ENCODE results near the gene PDE7B.
"Not testable (repeated sequence)": the region's sequence is repeated elsewhere in the genome, so short reads cannot be mapped to it uniquely, and the experiment has no call there.

Gene PDE7B

DNA sequence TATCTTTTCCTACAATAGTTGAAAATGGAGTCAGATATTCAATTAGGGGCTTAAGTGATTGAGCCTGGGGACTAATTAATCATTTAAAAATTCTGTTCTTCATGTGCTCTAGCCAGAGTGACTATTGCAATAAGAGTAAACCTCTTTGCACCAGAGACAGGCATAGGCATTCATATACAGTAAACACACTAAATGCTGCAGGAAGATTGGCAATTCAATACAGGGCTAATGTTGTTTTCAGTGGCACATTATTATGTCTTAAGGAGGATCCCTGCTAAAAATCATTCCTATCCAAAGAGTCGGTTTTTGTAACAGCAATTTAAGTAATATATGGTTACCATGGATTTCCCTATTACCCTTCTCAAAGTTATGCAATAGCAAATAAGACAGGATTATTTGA, 1.2 kb downstream of the PDE7B start:
- no peak for DNase-seq

DNA sequence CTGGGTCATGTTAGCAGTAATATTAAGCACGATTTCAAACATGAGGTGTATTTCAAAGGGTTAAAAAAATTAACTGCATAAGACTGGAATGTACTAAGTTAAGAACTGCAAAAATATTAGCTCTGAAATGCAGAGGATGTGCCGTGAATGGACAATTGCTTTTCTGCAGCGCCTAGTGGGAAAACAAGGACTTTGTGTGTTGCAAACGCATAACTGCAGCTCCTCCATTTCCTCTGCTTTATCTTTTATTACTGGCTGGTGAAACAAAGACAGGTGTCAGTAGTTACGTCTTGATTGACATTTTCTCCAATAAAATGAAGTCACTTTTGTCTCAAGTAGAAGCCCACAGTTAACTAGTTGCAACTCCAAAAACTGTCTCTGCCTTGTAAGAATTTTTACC, 1.7 kb downstream of the PDE7B start:
- no peak for DNase-seq

DNA sequence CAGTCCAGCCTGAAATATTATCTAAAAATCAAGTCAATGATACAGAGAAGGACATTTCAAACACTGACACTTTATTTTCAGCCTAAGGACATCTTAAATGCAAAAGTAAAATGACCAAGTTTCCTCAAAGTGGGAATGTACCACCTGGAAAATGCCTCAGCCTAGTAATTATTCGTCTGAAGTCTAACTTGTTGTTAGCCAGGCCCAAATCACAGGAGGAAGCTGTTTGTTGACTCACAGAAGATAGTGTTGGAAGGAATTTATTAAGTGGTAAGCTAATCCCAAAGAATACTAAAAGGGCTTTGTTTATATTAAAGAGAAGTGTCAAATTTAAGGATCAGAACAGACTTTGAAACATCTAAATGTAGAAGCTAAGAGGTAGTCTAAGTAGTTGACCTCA, 2.5 kb downstream of the PDE7B start:
- DNase-seq = no peak

DNA sequence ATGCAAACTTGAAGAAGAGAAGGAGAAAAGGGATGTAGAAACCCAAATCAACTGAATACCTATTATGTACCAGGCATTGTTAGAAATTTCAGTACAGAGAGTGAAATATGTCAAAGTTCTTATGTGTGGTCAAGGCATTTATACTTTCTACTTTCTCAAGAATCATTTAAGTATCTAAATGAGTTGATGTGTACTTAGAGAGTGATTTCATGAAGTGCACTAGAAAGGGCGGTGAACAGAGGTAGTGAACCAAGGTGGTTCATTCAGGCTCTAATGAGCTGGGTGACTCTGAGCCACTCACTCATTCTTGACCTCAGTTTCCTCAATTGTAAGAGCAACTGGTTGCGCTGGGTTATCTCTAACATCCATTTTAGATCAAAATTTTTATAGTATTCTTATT, 3.3 kb downstream of the PDE7B start:
- no peak for DNase-seq

DNA sequence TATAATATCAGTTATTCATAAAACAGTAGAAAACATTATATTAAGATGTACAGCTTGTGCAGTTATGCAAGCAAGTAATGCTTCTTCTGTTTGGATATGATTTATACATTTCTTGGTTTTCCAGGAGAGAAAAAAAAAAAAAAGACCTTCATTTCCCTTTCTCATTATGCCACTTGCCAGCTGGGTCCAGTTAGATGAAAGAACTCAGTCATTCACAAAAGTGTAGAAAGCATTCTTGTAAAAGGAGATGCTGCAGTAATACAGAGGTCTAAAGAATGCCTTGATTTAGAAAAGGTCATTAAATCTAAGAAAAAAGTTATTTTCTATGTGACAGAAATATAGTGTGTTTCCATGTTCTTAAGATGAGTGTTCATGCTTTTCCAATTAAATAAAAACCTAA, 7.4 kb downstream of the PDE7B start:
- DNase-seq = no peak

DNA sequence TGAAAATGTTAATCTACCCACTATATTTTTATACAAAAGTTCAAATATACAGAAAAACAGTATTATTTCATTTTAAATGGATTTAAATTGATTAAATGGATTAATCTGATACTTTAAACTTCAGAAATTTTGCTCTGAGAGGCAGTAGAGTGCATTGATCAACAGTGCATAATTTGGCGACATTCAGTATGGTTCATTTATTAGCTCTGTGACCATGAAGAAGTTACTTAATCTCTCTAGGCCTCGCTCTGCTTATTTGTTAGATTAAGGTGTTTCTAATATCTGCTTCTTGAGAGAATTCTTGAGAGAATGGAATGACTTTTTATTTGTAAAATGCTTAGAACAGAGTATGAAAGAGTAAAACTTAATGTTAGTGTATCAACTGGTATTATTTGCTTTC, 8.9 kb downstream of the PDE7B start:
- DNase-seq = no peak

DNA sequence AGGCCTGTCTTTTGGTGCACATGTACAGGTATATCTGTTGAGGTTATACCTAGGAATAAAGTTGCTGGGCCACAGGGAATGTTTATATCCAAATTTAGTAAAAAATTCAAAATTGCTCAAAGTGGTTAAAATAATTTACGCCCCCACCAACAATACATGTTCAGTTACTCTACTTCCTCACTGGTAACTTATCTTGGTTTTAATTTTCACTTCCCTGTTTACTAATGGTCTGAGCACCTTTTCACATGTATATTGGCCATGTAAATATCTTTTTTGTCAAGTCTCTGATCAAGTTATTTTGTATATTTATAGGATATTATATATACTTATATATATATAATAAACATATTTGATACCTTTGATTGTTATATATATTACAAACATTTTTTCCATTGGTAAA, 9.7 kb downstream of the PDE7B start:
- no peak for DNase-seq

DNA sequence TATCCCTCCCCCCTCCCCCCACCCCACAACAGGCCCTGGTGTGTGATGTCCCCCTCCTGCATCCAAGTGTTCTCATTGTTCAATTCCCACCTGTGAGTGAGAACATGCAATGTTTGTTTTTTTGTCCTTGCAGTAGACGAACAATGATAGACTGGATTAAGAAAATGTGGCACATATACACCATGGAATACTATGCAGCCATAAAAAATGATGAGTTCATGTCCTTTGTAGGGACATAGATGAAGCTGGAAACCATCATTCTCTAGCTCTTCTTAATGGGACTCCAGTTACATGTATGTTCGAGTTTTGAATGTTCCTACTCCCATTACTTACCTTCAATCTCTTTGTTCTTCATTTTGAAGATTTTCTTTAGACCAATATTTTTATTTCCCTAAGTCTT, 13.4 kb downstream of the PDE7B start:
- DNase-seq = not testable (repeated sequence)

DNA sequence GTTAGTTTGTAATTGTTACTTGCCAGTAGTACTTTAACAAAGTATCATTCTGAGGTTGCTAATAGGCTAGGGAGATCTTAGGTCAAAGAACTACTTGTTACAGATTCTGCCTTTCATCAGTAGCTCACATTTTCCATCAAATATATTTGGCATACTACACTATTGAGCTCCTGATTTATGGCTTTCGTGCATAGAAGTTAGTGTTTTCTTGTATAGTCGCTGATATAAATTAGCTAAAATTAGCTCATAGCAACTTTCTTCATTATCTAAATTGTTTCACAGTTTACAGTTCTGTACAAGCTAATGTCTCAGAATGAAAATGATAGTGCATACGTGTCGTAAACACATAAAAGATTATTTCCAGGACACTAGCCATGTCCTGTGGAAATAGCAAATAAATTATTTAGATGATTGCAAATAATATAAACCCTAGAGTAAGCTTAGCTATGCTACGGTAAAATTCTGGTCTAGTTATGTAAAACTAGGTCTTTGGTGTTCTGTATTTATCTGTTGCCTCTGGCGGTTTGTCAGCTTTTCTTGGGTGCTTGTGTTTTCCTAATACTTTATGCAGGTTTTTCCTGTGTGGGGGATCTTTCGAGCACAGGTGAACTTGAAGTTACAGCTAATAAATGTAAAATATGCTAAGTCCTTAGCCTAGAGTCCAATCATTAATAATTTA, 15.1 kb downstream of the PDE7B start:
- DNase-seq = no peak

DNA sequence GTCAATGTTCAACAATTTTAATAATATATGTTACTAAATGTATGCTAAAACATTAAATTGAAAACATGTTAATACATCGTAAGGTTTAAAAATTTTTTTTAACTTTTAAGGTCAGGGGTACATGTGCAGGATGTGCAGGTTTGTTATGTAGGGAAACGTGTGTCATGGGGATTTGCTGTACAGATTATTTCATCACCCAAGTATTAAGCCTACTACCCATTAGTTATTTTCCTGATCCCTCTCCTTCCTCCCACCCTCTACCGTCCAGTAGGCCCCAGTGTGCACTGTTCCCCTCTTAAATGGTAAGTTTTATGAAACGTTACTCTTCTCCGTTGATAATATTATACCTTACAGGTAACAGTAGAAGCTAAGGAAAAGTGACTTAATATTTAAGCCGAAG, 15.8 kb downstream of the PDE7B start:
- no peak for DNase-seq

DNA sequence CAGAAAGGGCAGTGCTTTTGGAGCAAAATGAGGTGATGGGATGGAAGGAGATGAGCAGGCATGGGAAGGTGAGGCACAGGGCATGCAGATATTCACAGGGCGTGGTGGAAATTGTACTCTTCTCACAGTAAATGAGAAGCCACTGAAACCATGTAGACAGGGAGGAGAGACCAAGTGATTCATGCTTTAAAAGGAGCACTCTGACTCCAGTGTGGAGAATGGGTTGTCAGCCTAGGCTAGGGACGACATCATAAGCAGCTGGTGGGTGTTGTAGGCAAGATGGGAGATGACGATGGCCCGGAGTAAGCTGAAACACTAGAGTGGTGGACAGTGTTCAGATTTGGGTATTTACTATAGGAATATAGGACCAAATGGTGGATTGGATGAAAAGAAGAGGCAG, 18.4 kb downstream of the PDE7B start:
- no peak for DNase-seq

DNA sequence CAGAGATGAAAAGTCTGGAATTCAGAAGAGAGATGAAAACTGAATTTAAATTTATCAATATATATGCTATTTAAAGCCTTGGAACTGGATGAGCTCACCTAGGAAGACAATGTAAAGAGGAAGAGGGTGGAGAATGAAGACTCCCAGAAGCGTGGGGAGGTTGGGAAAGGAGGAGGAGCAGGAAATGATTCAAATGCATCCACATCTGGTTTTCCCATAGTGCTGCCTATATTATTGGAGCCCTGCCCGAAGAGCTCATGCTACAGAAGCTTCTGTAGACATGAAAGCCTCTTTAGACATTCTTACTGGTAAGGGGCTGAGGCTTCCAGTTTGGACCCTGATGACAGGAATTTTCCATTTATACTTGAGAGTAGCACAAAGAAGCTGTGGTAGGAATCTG, 19.2 kb downstream of the PDE7B start:
- DNase-seq = no peak

DNA sequence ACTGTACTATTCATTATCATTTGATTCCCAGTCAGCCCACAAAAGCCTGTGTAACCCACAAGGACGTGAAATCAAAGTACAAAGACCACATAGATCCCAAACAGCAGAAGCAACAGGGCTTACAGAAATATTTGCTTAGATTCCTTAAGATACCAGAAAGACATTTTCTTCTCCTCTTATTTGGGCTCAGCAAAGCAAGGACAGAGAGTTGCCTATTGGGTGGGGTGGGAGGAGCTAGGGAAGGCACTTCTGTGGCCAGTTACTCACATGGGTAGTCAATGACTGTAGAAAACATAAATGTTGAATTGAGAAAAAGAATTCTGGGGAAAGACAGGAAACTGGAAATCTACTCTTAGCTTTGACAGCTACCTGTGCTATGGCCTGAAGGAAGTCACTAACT, 19.8 kb downstream of the PDE7B start:
- DNase-seq = no peak

DNA sequence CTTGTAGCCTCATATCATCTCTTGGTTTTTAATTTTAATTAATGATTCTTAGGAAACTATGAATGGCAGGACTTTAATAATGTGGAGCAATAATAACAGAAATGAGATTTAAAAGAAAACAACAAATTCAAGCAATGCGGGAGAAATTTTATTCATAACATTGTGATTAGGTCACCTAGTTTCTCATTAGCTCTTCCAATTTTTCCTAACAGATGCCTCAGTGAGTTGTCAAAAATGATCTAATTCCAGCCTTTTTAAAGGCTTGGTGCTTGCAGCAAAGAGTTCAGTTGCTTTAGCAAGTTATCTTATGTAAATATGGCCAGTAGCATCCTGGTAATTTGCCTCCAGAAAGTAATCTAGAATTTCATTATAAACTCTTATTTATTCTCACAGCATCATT, 20.4 kb downstream of the PDE7B start:
- no peak for DNase-seq

DNA sequence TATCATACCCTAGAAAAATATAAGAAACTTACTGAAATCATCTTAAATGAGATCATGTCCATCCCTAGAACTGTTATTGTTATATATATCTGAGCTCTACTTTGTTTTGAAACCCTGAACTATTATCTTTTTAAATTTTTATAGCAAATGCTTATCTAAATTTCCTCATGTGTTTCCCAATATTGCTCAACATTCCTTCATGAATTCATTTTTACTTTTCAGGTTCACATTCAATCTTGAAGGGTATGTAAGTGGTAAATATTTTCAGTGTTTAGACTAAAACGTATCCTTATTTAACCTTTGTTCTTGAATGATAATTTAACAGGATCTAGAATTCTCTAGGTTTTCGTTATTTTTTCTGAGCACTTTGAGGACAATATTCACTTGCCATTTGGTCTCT, 23.9 kb downstream of the PDE7B start:
- no peak for DNase-seq

DNA sequence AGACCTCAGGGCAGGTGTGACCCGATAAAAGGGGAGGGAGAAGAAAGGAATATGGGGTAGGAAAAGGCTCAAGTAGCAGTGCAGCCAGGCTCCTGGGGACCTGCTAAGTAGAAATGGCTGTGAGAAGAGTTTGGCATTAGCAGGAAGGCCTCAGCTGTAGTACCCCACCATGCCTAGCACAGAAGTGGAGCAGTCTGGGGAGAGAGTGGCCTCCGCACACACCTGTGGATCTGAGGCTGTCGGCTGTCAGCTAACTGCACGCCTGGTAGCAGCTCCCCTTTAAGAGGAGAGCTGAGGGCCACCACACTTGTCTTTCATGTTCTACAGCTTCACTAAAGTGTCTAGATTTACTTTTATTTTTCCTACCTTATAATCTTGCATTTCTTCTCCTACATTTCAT, 24.6 kb downstream of the PDE7B start:
- DNase-seq = no peak

DNA sequence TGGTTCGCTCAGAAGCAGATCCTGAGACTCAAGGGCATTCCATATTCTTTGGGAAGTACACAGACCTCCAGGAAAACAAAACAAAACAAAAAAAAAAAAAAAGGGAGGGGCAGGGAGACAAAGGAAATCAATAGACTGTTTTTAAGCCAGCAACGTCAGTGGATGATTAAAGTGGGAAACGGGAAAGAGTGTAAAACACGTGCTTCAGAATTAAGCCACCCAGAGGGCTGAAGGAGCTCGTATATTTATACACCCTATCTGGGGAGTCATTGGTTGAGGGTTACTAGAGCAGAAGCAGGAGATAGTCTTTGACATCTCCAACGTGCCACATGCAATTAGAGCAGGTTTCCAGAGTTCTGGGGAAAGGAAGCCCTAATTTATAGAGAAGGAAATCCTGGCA, 26.2 kb downstream of the PDE7B start:
- DNase-seq = no peak

DNA sequence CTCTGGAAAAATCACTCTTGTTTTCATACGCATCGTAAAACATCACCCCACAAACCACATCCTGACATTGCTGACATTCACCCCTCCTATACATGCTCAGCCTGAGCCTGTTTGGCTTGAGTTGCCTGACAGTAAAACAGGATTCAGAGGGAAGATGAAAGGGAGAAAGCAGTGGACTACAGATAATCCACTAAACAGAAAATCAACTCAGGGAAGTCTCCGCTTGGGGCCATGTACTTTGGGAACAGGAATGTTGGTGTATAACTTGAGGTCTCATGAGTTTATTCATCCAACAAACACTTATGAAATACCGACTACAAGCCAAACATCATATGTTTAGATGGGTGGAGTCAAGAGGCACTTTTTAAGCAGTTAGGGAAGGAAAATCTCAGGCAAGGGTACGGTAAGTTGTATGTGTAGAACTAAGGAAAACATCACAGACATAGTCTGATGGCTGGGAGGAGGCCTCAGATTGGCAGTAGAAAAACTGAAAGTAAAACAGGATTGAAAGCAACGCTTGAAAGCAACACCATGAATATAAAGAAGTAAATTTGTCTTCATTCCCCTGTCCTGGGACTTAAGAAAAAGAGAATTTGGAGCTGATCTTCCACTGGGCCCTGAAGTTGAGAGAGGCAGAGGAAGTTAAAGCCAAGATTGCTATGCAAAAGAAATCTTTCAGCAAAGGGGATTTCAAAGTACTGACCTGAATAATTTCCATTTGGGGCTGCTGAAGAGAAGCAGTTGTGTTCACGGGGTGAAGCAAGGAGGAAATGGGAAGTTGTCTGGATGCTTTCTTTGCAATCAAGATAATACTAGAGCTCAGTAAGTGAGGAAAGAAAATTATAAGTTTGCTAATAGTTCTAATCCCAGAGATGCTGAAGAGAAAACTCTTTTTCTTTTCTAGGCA, 28.8 kb downstream of the PDE7B start:
- DNase-seq = no peak

DNA sequence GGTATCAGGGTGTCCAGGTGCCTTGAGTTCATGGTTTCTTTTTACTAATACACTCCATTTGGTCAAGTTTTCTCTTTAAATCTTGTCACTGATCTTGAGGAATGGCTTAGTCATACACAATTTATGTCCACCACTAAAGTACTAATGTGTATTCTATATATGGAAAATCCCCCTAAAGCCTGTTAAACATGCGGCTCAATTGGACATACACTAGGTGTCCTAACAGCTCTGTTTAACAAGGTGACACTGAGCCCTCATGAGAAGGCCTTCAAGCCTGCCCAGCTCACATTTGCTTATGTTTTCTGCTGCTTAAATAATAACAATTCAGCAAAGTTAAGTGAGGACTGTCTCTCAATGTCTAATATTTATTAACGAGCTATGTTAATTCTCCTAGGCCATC, 31.5 kb downstream of the PDE7B start:
- DNase-seq = no peak

DNA sequence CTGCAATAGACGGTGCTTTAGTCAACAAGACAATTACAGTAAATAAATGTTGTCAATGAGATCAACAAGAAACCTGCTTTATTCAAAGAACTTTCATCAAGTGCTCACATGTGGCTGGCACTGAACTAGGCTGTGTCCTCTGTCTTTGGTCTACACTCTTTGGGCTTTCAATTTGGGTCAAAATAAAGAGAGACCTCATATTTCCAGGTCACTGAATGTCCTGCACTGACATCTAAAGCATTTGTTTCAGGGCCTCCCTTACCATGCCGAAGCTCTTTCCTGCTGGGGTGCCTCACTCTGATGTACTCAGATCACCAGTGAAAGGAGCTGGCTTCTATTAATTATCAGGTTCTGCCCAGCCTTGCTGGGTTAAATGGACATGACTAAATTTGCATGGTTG, 32.0 kb downstream of the PDE7B start:
- no peak for DNase-seq

DNA sequence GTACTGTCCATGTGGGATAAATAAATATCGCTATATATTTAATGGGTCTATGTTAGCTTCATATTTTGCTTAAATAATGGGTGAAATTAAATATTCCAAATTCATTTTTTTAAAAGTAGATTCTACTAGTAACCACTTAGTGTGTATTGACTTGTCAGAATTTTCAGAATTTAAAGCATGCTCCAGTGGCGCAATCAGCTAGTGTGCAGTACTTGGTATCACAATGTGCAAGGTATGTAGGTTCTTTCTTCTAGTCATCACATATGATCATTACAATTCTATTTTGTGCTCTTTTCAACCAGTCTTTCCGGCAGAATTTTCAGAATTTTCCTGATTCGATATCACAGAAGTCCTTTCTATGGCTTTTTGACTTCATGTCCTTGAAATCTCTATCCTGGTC, 32.6 kb downstream of the PDE7B start:
- no peak for DNase-seq

DNA sequence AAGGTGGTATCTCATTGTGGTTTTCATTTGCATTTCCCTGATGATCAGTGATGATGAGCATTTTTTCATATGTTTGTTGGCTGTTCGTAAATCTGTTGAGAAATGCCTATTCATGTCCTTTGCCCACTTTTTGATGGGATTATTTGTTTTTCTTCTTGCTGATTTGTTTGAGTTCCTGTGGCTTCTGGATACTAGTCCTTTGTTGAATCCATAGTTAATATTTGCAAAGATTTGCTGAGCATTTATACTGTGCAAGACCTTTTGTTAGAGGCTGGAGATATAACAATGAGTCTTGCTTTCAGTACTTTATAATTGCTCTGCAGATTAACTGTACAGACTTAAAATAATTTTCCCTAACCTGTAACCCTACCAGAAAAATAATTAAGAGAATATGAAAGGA, 35.6 kb downstream of the PDE7B start:
- DNase-seq = no peak

DNA sequence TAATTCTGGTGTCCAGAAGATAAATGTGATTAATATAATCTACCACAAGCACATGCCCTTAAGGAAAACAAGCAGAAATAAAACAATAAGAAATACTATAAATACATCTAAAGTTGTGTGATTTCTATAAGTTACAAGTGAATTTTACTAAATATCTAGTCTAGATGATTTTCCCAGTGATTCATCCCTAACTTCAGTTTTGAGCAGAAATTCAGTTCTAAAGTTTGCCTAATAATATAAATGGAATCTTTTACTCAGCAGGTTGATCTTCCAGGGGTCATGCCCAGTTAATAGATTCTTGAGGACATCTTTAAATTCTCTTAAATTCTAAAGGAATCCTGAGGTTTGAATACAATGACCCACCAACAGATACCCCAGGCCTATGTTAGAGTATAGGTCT, 37.3 kb downstream of the PDE7B start:
- DNase-seq = no peak

DNA sequence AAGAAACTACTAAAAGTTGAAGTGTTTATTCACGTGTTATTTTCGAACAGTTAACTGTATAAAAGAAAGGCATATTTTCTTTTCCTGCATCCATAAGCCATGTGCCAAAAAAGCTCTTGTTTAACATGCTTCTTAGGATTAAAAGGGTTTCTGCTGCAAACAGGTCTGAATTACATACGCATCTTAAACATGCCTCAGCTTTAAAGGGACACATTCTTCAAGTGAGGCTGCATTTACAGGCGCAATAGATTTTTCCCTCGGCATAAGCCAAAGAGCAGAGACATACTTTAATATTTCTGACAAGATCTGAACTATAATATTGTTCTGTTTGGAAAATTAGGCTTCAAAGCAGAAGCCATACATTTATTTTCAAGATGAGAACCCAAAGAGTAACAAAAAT, 39.4 kb downstream of the PDE7B start:
- no peak for DNase-seq

DNA sequence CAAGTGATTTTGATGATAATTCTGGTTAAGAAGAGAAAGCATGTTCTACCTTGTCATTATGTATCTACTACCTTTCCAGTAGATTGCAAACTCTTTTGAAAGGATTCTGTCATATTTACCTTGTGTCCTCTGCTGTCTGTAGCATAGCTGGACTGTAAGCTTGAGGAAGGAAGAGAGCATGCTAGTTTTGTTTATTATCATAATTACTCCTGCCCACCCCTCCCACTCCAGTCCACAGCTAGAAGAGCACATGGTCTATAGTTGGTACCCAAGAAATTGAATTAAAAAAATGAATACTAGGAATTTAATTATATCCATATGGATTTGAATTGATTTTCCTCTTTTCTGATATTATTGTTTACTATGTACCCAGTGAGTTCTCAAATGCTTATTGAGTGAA, 40.2 kb downstream of the PDE7B start:
- no peak for DNase-seq

Data from DMS79 treated with DMSO at 0.1 percent for 48 hours (cell line).